ENCODE data around the gene COPRS.

COPRS gene

GRCh38 chr17:31843070-31843745 lies 15.8 kb downstream of the COPRS start:
- DNase-seq (ENCODE audit: low spot score) = no peak

GRCh38 chr17:31842195-31843069 lies 16.6 kb downstream of the COPRS start:
- peak; percentile 78 for DNase-seq (ENCODE audit: low spot score)

More at GRCh38 chr17:31843070-31843745, 15.8 kb downstream of the COPRS start:
- TF ChIP-seq CTCF (IDR thresholded peaks at IDR 0.05; ENCODE audit: extremely low read depth, missing control alignments) = no peak

GRCh38 chr17:31841850-31842194 lies 17.2 kb downstream of the COPRS start:
- TF ChIP-seq CTCF (IDR thresholded peaks at IDR 0.05; ENCODE audit: extremely low read depth, missing control alignments) = no peak
- no peak for DNase-seq (ENCODE audit: low spot score)

More at GRCh38 chr17:31842195-31843069, 16.6 kb downstream of the COPRS start:
- TF ChIP-seq CTCF (IDR thresholded peaks at IDR 0.05; ENCODE audit: extremely low read depth, missing control alignments) = peak; percentile 72

DNA sequence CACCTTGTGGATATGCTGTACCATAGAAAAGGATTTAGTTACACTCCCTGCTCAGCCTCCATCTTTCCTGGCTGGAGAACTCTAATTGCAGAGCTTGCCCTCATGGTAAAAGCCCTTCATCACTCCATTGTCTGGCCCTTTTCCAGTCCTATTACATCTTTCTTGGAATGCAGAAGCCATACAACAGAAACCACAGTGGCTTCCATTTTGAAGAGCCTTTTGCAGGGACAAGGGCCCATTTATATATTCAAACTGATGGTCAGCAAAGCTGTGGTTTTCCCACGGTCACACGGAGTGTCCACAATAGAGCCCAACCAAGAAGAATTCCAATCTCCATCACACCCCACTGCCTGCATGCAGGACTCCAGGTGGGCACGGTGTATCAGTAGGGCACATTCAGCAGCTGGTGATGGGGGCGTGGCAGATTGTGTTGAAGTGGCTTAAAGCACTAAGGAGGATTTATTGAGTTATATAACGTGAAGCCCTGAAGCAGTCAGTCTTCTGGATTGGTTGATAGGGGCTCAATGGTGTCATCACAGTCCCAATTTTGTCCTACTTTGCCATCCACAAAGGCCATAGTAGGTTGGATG lies 20.3 kb downstream of the COPRS start:
- DNase-seq (ENCODE audit: low spot score) = no peak
- no peak for TF ChIP-seq CTCF (IDR thresholded peaks at IDR 0.05; ENCODE audit: extremely low read depth, missing control alignments)

DNA sequence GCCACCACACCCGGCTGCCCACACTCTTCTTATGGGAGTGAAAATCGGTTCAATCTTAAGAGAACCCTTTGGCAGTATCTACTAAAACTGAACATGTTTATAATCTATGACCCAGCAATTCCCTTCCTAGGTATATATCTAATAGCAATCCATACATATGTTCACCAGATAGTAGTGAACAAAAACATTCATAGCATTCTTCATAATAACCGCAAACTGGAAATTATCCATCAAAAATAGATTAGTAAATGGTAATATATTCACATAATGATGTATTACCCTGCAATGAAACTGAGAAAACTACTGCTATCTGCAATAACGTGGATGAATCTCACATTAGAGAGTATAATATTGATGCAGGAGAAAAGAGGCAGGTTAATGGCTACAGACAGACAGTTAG lies 23.1 kb downstream of the COPRS start:
- TF ChIP-seq CTCF (IDR thresholded peaks at IDR 0.05; ENCODE audit: extremely low read depth, missing control alignments) = no peak
- no peak for DNase-seq (ENCODE audit: low spot score)

DNA sequence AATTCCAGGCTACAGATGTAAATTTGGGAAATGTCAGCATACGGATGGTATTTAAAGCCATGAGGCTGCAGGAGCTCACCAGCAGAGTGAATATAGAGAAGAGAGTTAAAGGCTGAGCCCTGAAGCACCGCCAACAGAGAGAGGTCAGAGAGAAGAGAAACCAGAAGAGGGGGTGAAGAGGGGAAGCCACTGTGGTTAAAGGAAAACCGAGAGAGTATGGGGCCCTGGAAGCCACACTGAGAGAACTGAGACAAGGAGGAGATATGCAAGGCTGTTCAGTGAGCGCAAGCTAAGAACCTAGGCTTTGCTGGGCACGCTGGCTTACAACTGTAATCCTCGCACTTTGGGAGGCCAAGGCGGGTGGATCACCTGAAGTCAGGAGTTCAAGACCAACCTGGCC lies 24.6 kb downstream of the COPRS start:
- no peak for TF ChIP-seq CTCF (IDR thresholded peaks at IDR 0.05; ENCODE audit: extremely low read depth, missing control alignments)
- peak; percentile 32 for DNase-seq (ENCODE audit: low spot score)

DNA sequence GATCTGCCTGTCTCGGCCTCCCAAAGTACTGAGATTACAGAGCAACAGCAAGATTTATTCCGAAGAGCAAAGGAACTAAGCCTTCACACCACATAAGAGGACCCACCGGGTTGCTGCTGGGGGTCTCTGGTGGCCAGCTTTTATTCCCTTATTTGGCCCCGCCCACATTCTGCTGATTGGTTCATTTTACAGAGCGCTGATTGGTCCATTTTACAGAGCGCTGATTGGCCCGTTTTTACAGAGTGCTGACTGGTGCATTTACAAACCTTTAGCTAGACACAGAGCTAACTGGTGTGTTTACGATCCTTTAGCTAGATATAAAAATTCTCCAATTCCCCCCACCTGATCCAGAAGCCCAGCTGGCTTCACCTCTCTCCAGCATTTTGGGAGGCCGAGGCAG lies 26.3 kb downstream of the COPRS start:
- DNase-seq (ENCODE audit: low spot score) = no peak
- TF ChIP-seq CTCF (IDR thresholded peaks at IDR 0.05; ENCODE audit: extremely low read depth, missing control alignments) = no peak
